Esophagus muscularis mucosa (tissue), 4 donors: Measurements from ENCODE around the gene MAPK12.

Experiments
- EP300 ChIP-seq: sonication (generic); formaldehyde crosslinking; IDR thresholded peaks from one replicate; pipeline ENCODE4 v1.6.1; 2017; ENCODE audit warnings: antibody characterized with exemption
- POLR2A ChIP-seq: fragments of 450-650 bp; IDR thresholded peaks from one replicate; pipeline ENCODE4 v1.6.1; 2017; ENCODE audit warnings: antibody characterized with exemption, moderate library complexity, mild to moderate bottlenecking, low read depth
- POLR2AphosphoS5 ChIP-seq, 2 donors: sonication (generic); formaldehyde crosslinking; IDR thresholded peaks; one replicate each; pipeline ENCODE4 v1.6.1; 2017; ENCODE audit warnings: antibody characterized with exemption in 2 of 2
- TF ChIP-seq, protein P1 (sequence below), 3 experiments: fragments of 200-600 bp in 2 of 3; fragments of 450-650 bp in 1 of 3; sonication (generic) in 2 of 3; IDR thresholded peaks; one replicate each; pipeline ENCODE4 v1.5.1; 2017 to 2019; ENCODE audit warnings: antibody characterized with exemption in 3 of 3, mild to moderate bottlenecking in 2 of 3, moderate library complexity in 1 of 3

DNA sequence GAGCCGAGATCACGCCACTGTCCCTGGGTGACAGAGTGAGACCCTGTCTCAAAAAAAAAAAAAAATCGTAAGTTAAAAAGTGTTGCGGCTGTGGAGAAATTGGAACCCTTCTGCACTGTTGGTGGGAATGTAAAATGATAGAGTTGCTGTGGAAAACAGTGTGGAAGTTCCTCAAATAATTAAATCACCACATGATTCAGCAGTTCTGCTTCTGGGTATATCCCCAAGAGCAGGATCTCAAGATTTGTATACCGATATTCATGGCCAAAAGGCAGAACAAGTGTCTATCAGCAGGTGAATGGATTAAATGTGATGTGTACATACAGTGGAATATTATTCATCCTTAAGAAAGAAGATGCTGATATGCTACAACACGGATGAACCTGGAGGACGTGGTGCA is 56.9 kb downstream of the MAPK12 start:
- TF ChIP-seq, protein P1, sequence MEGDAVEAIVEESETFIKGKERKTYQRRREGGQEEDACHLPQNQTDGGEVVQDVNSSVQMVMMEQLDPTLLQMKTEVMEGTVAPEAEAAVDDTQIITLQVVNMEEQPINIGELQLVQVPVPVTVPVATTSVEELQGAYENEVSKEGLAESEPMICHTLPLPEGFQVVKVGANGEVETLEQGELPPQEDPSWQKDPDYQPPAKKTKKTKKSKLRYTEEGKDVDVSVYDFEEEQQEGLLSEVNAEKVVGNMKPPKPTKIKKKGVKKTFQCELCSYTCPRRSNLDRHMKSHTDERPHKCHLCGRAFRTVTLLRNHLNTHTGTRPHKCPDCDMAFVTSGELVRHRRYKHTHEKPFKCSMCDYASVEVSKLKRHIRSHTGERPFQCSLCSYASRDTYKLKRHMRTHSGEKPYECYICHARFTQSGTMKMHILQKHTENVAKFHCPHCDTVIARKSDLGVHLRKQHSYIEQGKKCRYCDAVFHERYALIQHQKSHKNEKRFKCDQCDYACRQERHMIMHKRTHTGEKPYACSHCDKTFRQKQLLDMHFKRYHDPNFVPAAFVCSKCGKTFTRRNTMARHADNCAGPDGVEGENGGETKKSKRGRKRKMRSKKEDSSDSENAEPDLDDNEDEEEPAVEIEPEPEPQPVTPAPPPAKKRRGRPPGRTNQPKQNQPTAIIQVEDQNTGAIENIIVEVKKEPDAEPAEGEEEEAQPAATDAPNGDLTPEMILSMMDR (IDR thresholded peaks at IDR 0.05) = no peak
- TF ChIP-seq POLR2A (no peak), POLR2AphosphoS5 (IDR thresholded peaks at IDR 0.05) (no peak), EP300 (no peak)
